ENCODE results near the gene IGSF9.

The IGSF9 gene

GRCh38 chr1:159972443-159973205 lies 27.2 kb upstream of the IGSF9 start:
- no peak for DNase-seq (ENCODE audit: low read depth in 2 of 2)

GRCh38 chr1:159970932-159971342 lies 25.5 kb upstream of the IGSF9 start:
- DNase-seq (ENCODE audit: low read depth in 2 of 2) = no peak

GRCh38 chr1:159968901-159969300 lies 23.5 kb upstream of the IGSF9 start:
- no peak for DNase-seq (ENCODE audit: low read depth in 2 of 2)

DNA sequence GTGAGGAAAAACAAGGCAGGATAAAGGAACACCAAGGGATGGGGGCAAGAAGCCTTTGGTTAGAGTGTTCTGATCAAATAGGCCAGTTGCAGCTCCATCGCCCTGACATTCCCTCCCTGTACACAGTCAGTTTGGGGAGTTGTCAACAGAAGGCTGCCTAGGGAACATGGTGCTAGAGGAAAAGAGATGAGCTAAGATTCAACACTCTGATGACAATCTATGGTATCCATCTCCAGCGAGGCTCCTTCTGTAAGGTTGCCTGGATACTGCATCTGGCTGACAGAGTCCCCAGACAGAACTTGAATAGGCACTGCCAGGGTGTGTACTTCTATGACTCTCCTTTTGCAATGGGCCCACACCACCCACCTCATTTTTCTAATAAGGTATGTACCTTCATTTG lies 19.9 kb upstream of the IGSF9 start:
- no peak for DNase-seq (ENCODE audit: low read depth in 2 of 2)

- DNase-seq (ENCODE audit: low read depth in 2 of 2) = no peak
Observed at GRCh38 chr1:159964144-159964543, 18.7 kb upstream of the IGSF9 start.

DNA sequence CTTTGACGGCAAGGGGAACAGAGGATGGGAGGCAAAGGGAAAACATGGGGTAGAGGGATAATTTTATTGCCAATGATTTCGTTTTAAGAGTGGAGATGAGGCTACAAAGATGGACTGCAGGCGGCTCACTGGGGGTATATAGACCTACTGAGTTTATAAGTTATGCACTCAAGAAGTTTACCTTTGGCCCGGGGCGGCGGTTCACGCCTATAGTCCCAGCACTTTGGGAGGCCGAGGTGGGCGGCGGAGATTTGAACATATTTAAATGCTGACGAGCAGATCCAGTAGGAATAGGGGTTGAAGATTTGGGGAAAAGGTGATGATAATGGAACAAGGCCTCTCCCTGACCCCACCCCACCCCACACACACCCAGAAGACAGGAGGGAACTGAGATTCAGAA lies 16.8 kb upstream of the IGSF9 start:
- no peak for DNase-seq (ENCODE audit: low read depth in 2 of 2)

- no peak for DNase-seq (ENCODE audit: low read depth in 2 of 2)
Observed at GRCh38 chr1:159961636-159962035, 16.2 kb upstream of the IGSF9 start.

GRCh38 chr1:159960721-159961381 lies 15.4 kb upstream of the IGSF9 start:
- no peak for DNase-seq (ENCODE audit: low read depth in 2 of 2)

DNA sequence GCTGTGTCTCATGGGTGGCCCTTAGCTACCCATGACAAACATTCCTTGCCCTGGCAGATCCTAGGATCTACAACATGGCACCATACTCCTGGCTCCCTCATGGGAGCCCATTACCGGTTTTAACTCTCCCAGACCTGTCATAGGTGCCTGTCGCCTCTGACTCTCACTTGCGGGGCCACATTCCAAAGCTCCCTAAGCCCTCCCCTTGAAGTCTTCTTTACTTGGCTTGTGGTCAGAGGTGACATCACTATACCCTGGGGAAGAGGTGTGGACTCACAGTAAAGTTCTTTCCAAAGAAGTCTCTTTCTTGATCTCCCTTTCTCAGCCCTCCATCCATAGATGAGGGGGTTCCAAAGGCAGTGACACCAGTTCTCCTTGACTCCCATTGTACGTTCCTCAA lies 14.0 kb upstream of the IGSF9 start:
- no peak for DNase-seq (ENCODE audit: low read depth in 2 of 2)

DNA sequence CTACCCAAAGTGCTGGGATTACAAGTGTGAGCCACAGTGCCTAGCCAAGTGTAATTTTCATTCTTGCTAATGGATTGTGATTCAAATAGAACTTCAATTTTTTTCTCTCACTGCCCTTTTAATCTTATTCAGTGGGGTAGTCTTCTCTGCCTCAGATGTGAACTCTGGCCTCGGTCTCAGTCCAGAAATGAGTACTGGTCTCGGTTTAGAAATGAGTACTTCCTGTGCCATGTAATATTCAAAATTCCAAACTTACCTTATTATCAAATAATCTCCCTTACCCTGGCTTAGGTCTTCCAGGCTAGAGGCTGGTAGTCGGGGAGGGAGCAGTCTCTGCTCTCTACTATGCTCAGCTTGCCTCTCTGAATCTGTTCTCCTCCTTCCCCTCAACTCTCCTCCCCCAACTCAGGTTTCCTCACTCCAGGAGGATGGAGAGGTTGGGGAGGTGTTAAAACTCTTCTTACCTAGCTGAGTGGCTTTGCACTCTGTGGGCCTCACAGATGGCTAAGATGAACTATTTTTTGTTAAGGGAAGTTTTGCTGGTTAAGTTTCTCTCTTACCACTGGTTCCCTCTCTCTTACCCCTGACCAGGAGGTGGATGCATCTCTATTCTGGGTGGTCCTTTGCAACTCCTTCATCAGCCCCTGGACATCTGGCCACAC lies 13.4 kb upstream of the IGSF9 start:
- no peak for DNase-seq (ENCODE audit: low read depth in 2 of 2)

DNA sequence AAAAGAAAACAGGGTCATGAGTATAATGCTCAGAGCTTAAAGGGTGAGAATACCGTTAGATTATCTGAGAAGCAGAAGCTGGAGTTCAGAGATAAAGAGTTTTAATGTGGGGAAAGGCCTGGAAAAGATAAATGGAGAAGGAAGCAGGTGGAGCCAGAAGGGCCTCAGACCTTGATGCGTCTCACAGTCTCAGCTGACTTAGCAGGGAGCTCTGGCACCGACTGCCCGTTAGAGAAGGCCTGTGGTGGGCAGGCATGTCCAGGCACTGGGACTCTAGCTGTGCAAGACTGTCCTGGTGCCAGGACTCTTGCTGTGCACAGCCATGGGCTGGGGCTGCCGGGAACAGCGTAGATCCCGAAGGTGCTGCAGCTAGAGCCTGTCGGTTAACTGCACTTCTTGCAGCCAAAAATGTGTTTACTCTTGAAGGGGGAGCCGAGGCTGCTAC lies 12.4 kb upstream of the IGSF9 start:
- DNase-seq (ENCODE audit: low read depth in 2 of 2) = no peak

- DNase-seq (ENCODE audit: low read depth in 2 of 2) = no peak
Observed at GRCh38 chr1:159955456-159955855, 10.0 kb upstream of the IGSF9 start.

- DNase-seq (ENCODE audit: low read depth in 2 of 2) = no peak
Observed at GRCh38 chr1:159953536-159954515, 8.4 kb upstream of the IGSF9 start, which contains the start of gene SLAMF9. Gene SLAMF9, minus strand, starts transcription at chr1:159954237. Its CDS starts 100 bp downstream, at chr1:159954137.

GRCh38 chr1:159952932-159953331 lies 7.5 kb upstream of the IGSF9 start:
- no peak for DNase-seq (ENCODE audit: low read depth in 2 of 2)

GRCh38 chr1:159951551-159951950 lies 6.1 kb upstream of the IGSF9 start:
- DNase-seq (ENCODE audit: low read depth in 2 of 2) = no peak

- no peak for DNase-seq (ENCODE audit: low read depth in 2 of 2)
Observed at GRCh38 chr1:159951016-159951415, 5.6 kb upstream of the IGSF9 start.

DNA sequence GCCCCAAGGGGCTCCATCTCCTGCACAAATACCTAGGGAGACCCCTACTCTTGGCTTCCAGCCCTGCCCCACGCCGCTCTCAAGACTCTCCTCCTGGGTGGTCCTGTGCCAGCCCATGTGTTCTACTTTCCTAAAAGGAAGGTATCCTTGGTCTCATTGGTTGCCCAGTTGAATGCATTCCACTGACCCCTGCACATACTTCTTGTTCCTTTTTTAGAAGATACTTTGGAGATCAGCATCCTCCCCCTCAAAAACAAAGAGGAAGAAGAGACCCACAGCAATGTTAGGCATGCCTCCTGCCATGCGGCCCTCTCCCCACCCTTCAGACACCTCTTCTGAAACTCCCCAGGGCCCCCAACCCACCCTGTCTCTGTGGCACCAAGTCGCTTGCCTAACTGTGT lies 4.6 kb upstream of the IGSF9 start:
- no peak for DNase-seq (ENCODE audit: low read depth in 2 of 2)

DNA sequence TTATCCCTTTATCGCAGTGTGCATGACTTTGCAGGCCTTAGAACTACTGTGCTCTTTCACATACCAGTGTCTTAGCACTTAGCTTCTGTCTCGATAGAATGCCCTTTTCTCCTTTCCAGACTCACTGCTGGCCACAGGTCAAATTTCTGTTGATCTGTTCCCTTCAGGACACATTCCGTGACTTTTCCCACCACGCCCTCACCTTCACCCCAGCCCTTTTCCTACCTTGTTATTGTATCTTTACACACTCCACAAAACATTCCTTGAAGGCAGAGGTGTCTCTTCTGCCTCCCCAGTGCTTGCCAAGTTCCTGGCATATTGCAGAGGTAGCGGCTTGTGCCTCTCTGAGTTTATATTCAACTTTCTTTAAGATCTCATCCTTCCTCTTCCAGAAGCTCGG lies 3.7 kb upstream of the IGSF9 start:
- DNase-seq (ENCODE audit: low read depth in 2 of 2) = no peak

GRCh38 chr1:159947942-159948341 lies 2.5 kb upstream of the IGSF9 start:
- no peak for DNase-seq (ENCODE audit: low read depth in 2 of 2)

- no peak for DNase-seq (ENCODE audit: low read depth in 2 of 2)
Observed at GRCh38 chr1:159946242-159947187, 1.1 kb upstream of the IGSF9 start.
